ENCODE results near the gene HOXA4.
A peak's percentile ranks its signal among the peaks of the same experiment; 100 is the strongest.

The HOXA4 gene

GRCh38 chr7:27115221-27116026, 15.1 kb downstream of the HOXA4 start:
- peak; percentile 10 for DNase-seq

- no peak for DNase-seq
These were observed 15.7 kb downstream of the HOXA4 start for GRCh38 chr7:27114881-27115220.

- DNase-seq, result no peak
These were observed 16.4 kb downstream of the HOXA4 start for GRCh38 chr7:27113991-27114769.

- no peak for DNase-seq
These were observed 17.3 kb downstream of the HOXA4 start for GRCh38 chr7:27112955-27113949.

- DNase-seq, result no peak
These were observed 18.2 kb downstream of the HOXA4 start for GRCh38 chr7:27112361-27112760.

- DNase-seq, result no peak
These were observed 18.7 kb downstream of the HOXA4 start for GRCh38 chr7:27111751-27112277.

GRCh38 chr7:27111042-27111750, 19.4 kb downstream of the HOXA4 start:
- no peak for DNase-seq

GRCh38 chr7:27110186-27111031, 20.1 kb downstream of the HOXA4 start:
- DNase-seq, result no peak

- DNase-seq, result no peak
These were observed 20.9 kb downstream of the HOXA4 start for GRCh38 chr7:27109466-27110185.

GRCh38 chr7:27108390-27109127, 22.0 kb downstream of the HOXA4 start:
- no peak for DNase-seq

- no peak for DNase-seq
These were observed 22.9 kb downstream of the HOXA4 start for GRCh38 chr7:27107391-27108381.

GRCh38 chr7:27106901-27107240, 23.7 kb downstream of the HOXA4 start:
- no peak for DNase-seq

- DNase-seq, result no peak
These were observed 24.2 kb downstream of the HOXA4 start for GRCh38 chr7:27106181-27106900.

- no peak for DNase-seq
These were observed 25.1 kb downstream of the HOXA4 start for GRCh38 chr7:27105301-27106031.

GRCh38 chr7:27104341-27105058, 26.1 kb downstream of the HOXA4 start:
- DNase-seq, result no peak

- DNase-seq, result no peak
These were observed 26.9 kb downstream of the HOXA4 start for GRCh38 chr7:27103489-27104226.
